Measurements from ENCODE around the gene WDSUB1.

- no peak for TF ChIP-seq BHLHE40 (IDR thresholded peaks at IDR 0.05; ENCODE audit: low read depth, low read length)
- TF ChIP-seq, protein P1, sequence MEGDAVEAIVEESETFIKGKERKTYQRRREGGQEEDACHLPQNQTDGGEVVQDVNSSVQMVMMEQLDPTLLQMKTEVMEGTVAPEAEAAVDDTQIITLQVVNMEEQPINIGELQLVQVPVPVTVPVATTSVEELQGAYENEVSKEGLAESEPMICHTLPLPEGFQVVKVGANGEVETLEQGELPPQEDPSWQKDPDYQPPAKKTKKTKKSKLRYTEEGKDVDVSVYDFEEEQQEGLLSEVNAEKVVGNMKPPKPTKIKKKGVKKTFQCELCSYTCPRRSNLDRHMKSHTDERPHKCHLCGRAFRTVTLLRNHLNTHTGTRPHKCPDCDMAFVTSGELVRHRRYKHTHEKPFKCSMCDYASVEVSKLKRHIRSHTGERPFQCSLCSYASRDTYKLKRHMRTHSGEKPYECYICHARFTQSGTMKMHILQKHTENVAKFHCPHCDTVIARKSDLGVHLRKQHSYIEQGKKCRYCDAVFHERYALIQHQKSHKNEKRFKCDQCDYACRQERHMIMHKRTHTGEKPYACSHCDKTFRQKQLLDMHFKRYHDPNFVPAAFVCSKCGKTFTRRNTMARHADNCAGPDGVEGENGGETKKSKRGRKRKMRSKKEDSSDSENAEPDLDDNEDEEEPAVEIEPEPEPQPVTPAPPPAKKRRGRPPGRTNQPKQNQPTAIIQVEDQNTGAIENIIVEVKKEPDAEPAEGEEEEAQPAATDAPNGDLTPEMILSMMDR (conservative IDR thresholded peaks at IDR 0.05; ENCODE audit: low read depth, low read length): no peak
- TF ChIP-seq POLR2A (IDR thresholded peaks at IDR 0.05; ENCODE audit: low read depth, low read length): no peak
- TF ChIP-seq CEBPB (IDR thresholded peaks at IDR 0.05; ENCODE audit: low read depth, low read length): no peak
Measured at GRCh38 chr2:159279700-159280099, 6.8 kb downstream of the WDSUB1 start.
